PC-9 (cell line): ENCODE measurements around the gene CFI. TPM values are rescaled to one million over a fixed set of nuclear protein-coding genes. Genes with fewer than 3 reads are reported as not detected.

Experiments
- BruUV-seq: library from RNA; stranded (reverse); fragments of 400-500 nt; replicated peaks from 2 replicates; lab custom pipeline; 2021; lab: Mats Ljungman, UMichigan
- CTCF ChIA-PET: fragments of 300-600 bp; sonication (Branson Sonifier 250); formaldehyde crosslinking; loops from one replicate; lab custom pipeline; 2022; ENCODE audit warnings: antibody characterized with exemption; lab: Charles Lee
- POLR2A ChIA-PET: fragments of 300-600 bp; sonication (Branson Sonifier 250); formaldehyde crosslinking; loops from one replicate; lab custom pipeline; 2022; ENCODE audit warnings: antibody characterized with exemption; ENCODE audit not compliant: unreplicated experiment; lab: Charles Lee
- DNase-seq, 2 experiments: peaks; one replicate each; pipeline versions ENCODE4 v3.0.0 to v3.0.0-alpha.2; 2015 to 2022; ENCODE audit warnings: mixed read lengths in 1 of 2
- H2AFZ ChIP-seq: fragments of 200-600 bp; sonication (generic); 2 replicates; pipeline ENCODE4 v1.8.1; 2017; ENCODE audit warnings: antibody characterized with exemption
- H3F3A ChIP-seq: fragments of 200-600 bp; sonication (generic); 2 replicates; pipeline ENCODE4 v1.8.1; 2017; ENCODE audit warnings: antibody characterized with exemption, mild to moderate bottlenecking, low read depth; ENCODE audit not compliant: insufficient read depth
- H3K27ac ChIP-seq: fragments of 200-600 bp; sonication (generic); 2 replicates; pipeline ENCODE4 v1.6.1; 2016; ENCODE audit warnings: mixed run types
- H3K27me3 ChIP-seq: fragments of 200-600 bp; sonication (generic); 2 replicates; pipeline ENCODE4 v1.6.1; 2016; ENCODE audit warnings: low read depth, mixed run types; ENCODE audit not compliant: insufficient read depth
- H3K36me3 ChIP-seq: fragments of 200-600 bp; sonication (generic); 2 replicates; pipeline ENCODE4 v1.6.1; 2016; ENCODE audit warnings: low read depth, mixed run types
- H3K4me1 ChIP-seq: fragments of 200-600 bp; sonication (generic); replicated peaks from 2 replicates; pipeline ENCODE4 v1.6.1; 2016; ENCODE audit warnings: mixed run types; ENCODE audit not compliant: insufficient read depth
- H3K4me2 ChIP-seq: fragments of 200-600 bp; sonication (generic); 2 replicates; pipeline ENCODE4 v1.6.1; 2017; ENCODE audit warnings: mixed run types
- H3K4me3 ChIP-seq: fragments of 200-600 bp; sonication (generic); 2 replicates; pipeline ENCODE4 v1.6.1; 2016; ENCODE audit warnings: mixed run types
- H3K79me2 ChIP-seq: fragments of 200-600 bp; sonication (generic); 2 replicates; pipeline ENCODE4 v1.6.1; 2017; ENCODE audit warnings: low read depth, mixed run types
- H3K9me2 ChIP-seq: fragments of 200-600 bp; sonication (generic); 2 replicates; pipeline ENCODE4 v1.8.1; 2017; ENCODE audit warnings: mild to moderate bottlenecking; ENCODE audit not compliant: insufficient read depth
- H3K9me3 ChIP-seq: fragments of 200-600 bp; sonication (generic); 2 replicates; pipeline ENCODE4 v1.8.1; 2016; ENCODE audit warnings: low read depth; ENCODE audit not compliant: insufficient read depth
- H4K20me1 ChIP-seq: fragments of 200-600 bp; sonication (generic); 2 replicates; pipeline ENCODE4 v1.8.1; 2017; ENCODE audit not compliant: insufficient read depth
- CTCF ChIP-seq: fragments of 200-600 bp; sonication (generic); conservative IDR thresholded peaks from 2 replicates; pipeline ENCODE4 v1.6.1; 2017; ENCODE audit warnings: mixed run types, antibody characterized with exemption, mild to moderate bottlenecking, moderate library complexity
- EZH2 ChIP-seq: fragments of 200-600 bp; sonication (generic); IDR thresholded peaks from 2 replicates; pipeline ENCODE4 v1.8.0; 2017; ENCODE audit warnings: antibody characterized with exemption, low read depth
- intact Hi-C: fragments of 100-400 bp; cut with micrococcal nuclease; formaldehyde crosslinking; loops from one replicate; pipeline ENCODE4 v1.10.0; 2022; ENCODE audit not compliant: unreplicated experiment
- total RNA-seq: library from RNA; stranded (reverse); gene quantifications from 2 replicates; pipeline ENCODE4 v1.2.3, GENCODE V29; 2021

CFI gene
- total RNA-seq, 1 experiment from 2014 or later = 2.2 TPM

DNA sequence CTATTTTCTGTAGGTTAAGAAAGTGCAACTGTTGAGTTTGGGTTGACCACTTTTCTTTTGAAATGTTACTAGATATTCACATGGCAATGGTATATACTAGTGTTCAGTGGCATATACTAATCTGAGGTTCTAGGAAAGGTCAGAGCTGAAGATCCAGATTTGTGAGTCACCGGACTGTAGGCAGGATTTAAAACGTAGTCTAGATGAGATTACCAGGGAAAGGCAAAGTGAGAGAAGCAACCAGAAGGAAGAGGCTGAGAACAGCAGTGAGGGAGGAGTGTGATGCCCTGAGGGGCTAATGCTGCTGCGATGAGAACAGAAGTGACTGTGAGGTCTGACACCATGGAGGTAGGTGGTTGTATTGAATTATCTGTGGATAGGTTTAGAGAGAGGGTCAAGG is 62.3 kb downstream of the CFI start:
- Histone ChIP-seq H3K4me2 (no peak overlapping the region), H3K4me1 (no peaks in the 10 kb centered on the region), H3K79me2 (no peaks in the 10 kb centered on the region), H4K20me1 (no peaks in the 10 kb centered on the region), H3F3A (no peaks in the 10 kb centered on the region), H3K9me3 (no peaks in the 10 kb centered on the region), H3K27me3 (no peaks in the 10 kb centered on the region), H3K36me3 (no peaks in the 10 kb centered on the region), H3K27ac (no peak overlapping the region), H2AFZ (no peak overlapping the region), H3K4me3 (no peak overlapping the region), H3K9me2 (no peaks in the 10 kb centered on the region)
- intact Hi-C loops = no loop called here
- CTCF ChIA-PET = no interaction called here
- DNase-seq = no peak
- no TSS peak for BruUV-seq
- no peak for TF ChIP-seq EZH2
- TF ChIP-seq CTCF = no peak
- POLR2A ChIA-PET = no interaction called here

DNA sequence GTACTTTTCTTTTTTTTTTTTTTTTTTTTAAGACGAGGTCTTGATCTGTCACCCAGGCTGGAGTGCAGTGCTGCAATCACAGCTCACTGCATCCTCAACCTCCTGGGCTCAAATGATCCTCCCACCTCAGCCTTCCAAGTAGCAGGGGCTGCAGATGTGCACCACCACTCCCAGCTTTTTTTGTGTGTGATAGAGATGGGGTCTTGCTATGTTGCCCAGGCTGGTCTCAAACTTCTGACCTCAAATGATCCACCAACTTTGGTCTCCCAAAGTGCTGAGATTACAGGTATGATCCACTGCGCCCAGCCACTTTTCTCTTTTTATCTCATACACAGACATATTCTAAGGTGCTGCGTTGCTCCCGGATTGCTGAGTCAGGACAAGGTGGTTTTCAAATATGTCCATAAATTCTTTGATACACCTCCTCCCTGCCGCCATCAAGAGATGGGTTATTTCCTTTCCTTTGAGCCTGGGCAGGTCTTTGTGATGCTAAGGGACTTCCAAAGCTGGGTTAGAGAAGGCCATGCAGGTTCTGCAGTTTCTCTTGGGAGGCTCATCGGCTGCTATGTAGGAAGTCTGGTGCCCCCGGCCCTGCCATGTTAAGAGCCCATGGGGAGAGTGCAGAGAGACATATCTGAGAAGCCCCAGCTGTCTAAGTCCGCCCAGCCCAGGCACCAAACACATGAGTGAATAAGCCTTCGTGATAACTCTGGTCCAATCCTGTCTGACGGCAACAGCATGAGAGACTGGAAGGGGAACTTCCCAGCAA is 63.5 kb downstream of the CFI start:
- no peaks in the 10 kb centered on the region for H3K4me1 ChIP-seq

GRCh38 chr4:109735566-109736365 is 66.0 kb downstream of the CFI start:
- Histone ChIP-seq H2AFZ (no peak overlapping the region), H3K27ac (no peak overlapping the region), H3F3A (peaks cover under 1% of the 10 kb centered on the region; the same call in 1 of the 2 replicates), H3K9me3 (no peaks in the 10 kb centered on the region), H3K4me2 (no peak overlapping the region), H3K36me3 (no peaks in the 10 kb centered on the region), H3K4me1 (no peaks in the 10 kb centered on the region), H3K27me3 (no peaks in the 10 kb centered on the region), H4K20me1 (no peaks in the 10 kb centered on the region), H3K79me2 (no peaks in the 10 kb centered on the region), H3K4me3 (no peak overlapping the region), H3K9me2 (no peaks in the 10 kb centered on the region)
- intact Hi-C loops = no loop called here
- TF ChIP-seq EZH2 = no peak
- TF ChIP-seq CTCF = no peak
- DNase-seq = no peak
- BruUV-seq = no TSS peak
- ChIA-PET CTCF (no interaction called here), POLR2A (no interaction called here)

More for the DNA sequence above, 63.5 kb downstream of the CFI start:
- no peaks in the 10 kb centered on the region for H3K79me2 ChIP-seq
- no peak overlapping the region for H3K27ac ChIP-seq
- BruUV-seq = no TSS peak
- no peaks in the 10 kb centered on the region for H3F3A ChIP-seq
- TF ChIP-seq EZH2 (no peak), CTCF (no peak)
- no peak overlapping the region for H2AFZ ChIP-seq
- H3K4me3 ChIP-seq = no peak overlapping the region
- H4K20me1 ChIP-seq = no peaks in the 10 kb centered on the region
- H3K9me2 ChIP-seq = no peaks in the 10 kb centered on the region
- H3K9me3 ChIP-seq = no peaks in the 10 kb centered on the region
- ChIA-PET POLR2A (no interaction called here), CTCF (no interaction called here)
- intact Hi-C loops = no loop called here
- DNase-seq = no peak
- H3K27me3 ChIP-seq = no peaks in the 10 kb centered on the region
- H3K4me2 ChIP-seq = no peak overlapping the region
- H3K36me3 ChIP-seq = no peaks in the 10 kb centered on the region
